Putamen (tissue), 1 donor: ENCODE results near the gene GRM7.

Experiments
- DNase-seq: peaks from one replicate; pipeline ENCODE4 v3.0.0-alpha.2; 2016; ENCODE audit warnings: low spot score

Gene GRM7

GRCh38 chr3:7789324-7789723, 928.4 kb downstream of the GRM7 start:
- no peak for DNase-seq

- DNase-seq = no peak
Measured at GRCh38 chr3:7790141-7790540, 929.2 kb downstream of the GRM7 start.
